Adipocyte (in vitro differentiated cells): ENCODE measurements around the gene UGT1A3.
"Not testable (repeated sequence)": the region's sequence is repeated elsewhere in the genome, so short reads cannot be mapped to it uniquely, and the experiment has no call there.

Experiments used
- DNase-seq: peaks from one replicate; pipeline ENCODE4 v3.0.0-alpha.2; 2015; ENCODE audit warnings: low read depth
- H3K27me3 ChIP-seq: replicated peaks from 2 replicates; pipeline ENCODE4 v1.7.0; 2013; ENCODE audit warnings: mild to moderate bottlenecking, low read length, moderate library complexity; ENCODE audit not compliant: control insufficient read depth, insufficient read depth
- H3K36me3 ChIP-seq: 2 replicates; pipeline ENCODE4 v1.7.0; 2013; ENCODE audit warnings: low read length, mild to moderate bottlenecking, moderate library complexity; ENCODE audit not compliant: control insufficient read depth, insufficient read depth, severe bottlenecking
- H3K4me1 ChIP-seq: 2 replicates; pipeline ENCODE4 v1.7.0; 2013; ENCODE audit warnings: mild to moderate bottlenecking, low read length, moderate library complexity; ENCODE audit not compliant: control insufficient read depth, insufficient read depth
- H3K4me3 ChIP-seq: 2 replicates; pipeline ENCODE4 v1.7.0; 2013; ENCODE audit warnings: mild to moderate bottlenecking, low read length, moderate library complexity
- H3K9ac ChIP-seq: 2 replicates; pipeline ENCODE4 v1.7.0; 2013; ENCODE audit warnings: mild to moderate bottlenecking, low read length, moderate library complexity
- H3K9me3 ChIP-seq: 2 replicates; pipeline ENCODE4 v1.7.0; 2013; ENCODE audit warnings: mild to moderate bottlenecking, low read length, moderate library complexity; ENCODE audit not compliant: control insufficient read depth

The UGT1A3 gene

GRCh38 chr2:233691443-233692433 is 37.1 kb upstream of the UGT1A3 start:
- DNase-seq: no peak
- no peak overlapping the region for H3K9ac ChIP-seq
- H3K4me3 ChIP-seq: no peak overlapping the region
- H3K27me3 ChIP-seq: peaks cover 19% of the 10 kb centered on the region
- no peaks in the 10 kb centered on the region for H3K9me3 ChIP-seq
- H3K36me3 ChIP-seq: no peaks in the 10 kb centered on the region
- peaks cover 9% of the 10 kb centered on the region for H3K4me1 ChIP-seq

DNA sequence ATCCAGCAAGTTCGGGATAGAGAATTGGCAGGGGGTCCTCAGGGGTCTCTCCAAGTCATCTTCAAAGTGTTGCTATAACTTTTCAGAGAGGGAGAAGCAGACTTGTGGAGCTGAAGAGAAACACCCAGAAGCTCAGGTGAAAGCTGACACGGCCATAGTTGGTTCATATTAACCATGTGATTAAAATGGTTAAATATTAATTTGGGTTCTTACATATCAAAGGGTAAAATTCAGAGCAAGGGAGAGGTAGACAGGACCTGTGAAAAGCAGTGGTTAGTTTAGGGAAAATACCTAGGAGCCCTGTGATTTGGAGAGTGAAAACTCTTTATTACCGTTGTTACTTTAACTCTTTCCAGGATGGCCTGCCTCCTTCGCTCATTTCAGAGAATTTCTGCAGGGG is 36.2 kb upstream of the UGT1A3 start, which contains the start of gene UGT1A6:
Gene UGT1A6, plus strand, starts transcription at position 243 of the 400 bp plus-strand sequence. Its CDS starts 115 bp downstream, at position 358.
- DNase-seq: no peak
- Histone ChIP-seq H3K36me3 (no peaks in the 10 kb centered on the region), H3K9me3 (no peaks in the 10 kb centered on the region), H3K9ac (no peak within 1 kb of the TSS), H3K4me3 (no peak within 1 kb of the TSS), H3K4me1 (peaks cover 14% of the 10 kb centered on the region), H3K27me3 (peaks cover 19% of the 10 kb centered on the region)

- Histone ChIP-seq H3K4me3 (no peak overlapping the region), H3K27me3 (peaks cover 19% of the 10 kb centered on the region), H3K9me3 (no peaks in the 10 kb centered on the region), H3K36me3 (no peaks in the 10 kb centered on the region), H3K9ac (no peak overlapping the region), H3K4me1 (peaks cover 21% of the 10 kb centered on the region)
- no peak for DNase-seq
Measured at GRCh38 chr2:233693963-233694362, 34.9 kb upstream of the UGT1A3 start.

GRCh38 chr2:233698740-233699139 is 30.1 kb upstream of the UGT1A3 start:
- no peak overlapping the region for H3K9ac ChIP-seq
- no peak overlapping the region for H3K4me3 ChIP-seq
- H3K4me1 ChIP-seq: peaks cover 25% of the 10 kb centered on the region
- H3K27me3 ChIP-seq: no peaks in the 10 kb centered on the region
- H3K36me3 ChIP-seq: no peaks in the 10 kb centered on the region
- H3K9me3 ChIP-seq: no peaks in the 10 kb centered on the region
- no peak for DNase-seq

- no peaks in the 10 kb centered on the region for H3K27me3 ChIP-seq
- H3K4me1 ChIP-seq: peaks cover 25% of the 10 kb centered on the region
- no peaks in the 10 kb centered on the region for H3K36me3 ChIP-seq
- H3K9ac ChIP-seq: peak overlapping the region; percentile 67
- no peaks in the 10 kb centered on the region for H3K9me3 ChIP-seq
- DNase-seq: no peak
- H3K4me3 ChIP-seq: no peak overlapping the region
Measured at GRCh38 chr2:233699424-233700027, 29.3 kb upstream of the UGT1A3 start.

GRCh38 chr2:233700028-233700635 is 28.7 kb upstream of the UGT1A3 start:
- Histone ChIP-seq H3K27me3 (no peaks in the 10 kb centered on the region), H3K4me1 (peaks cover 25% of the 10 kb centered on the region), H3K9ac (peak overlapping the region; percentile 67), H3K4me3 (no peak overlapping the region), H3K36me3 (no peaks in the 10 kb centered on the region), H3K9me3 (no peaks in the 10 kb centered on the region)
- DNase-seq: peak; percentile 93

GRCh38 chr2:233700842-233701241 is 28.0 kb upstream of the UGT1A3 start:
- H3K4me3 ChIP-seq, H3K36me3 ChIP-seq, H3K9me3 ChIP-seq, H3K27me3 ChIP-seq, DNase-seq, H3K9ac ChIP-seq: not testable (repeated sequence)
- H3K4me1 ChIP-seq: peaks cover 26% of the 10 kb centered on the region

- no peak overlapping the region for H3K9ac ChIP-seq
- DNase-seq: no peak
- H3K27me3 ChIP-seq: no peaks in the 10 kb centered on the region
- H3K4me1 ChIP-seq: peaks cover 34% of the 10 kb centered on the region
- H3K36me3 ChIP-seq: no peaks in the 10 kb centered on the region
- no peak overlapping the region for H3K4me3 ChIP-seq
- no peaks in the 10 kb centered on the region for H3K9me3 ChIP-seq
Measured at GRCh38 chr2:233702238-233702637, 26.6 kb upstream of the UGT1A3 start.

DNA sequence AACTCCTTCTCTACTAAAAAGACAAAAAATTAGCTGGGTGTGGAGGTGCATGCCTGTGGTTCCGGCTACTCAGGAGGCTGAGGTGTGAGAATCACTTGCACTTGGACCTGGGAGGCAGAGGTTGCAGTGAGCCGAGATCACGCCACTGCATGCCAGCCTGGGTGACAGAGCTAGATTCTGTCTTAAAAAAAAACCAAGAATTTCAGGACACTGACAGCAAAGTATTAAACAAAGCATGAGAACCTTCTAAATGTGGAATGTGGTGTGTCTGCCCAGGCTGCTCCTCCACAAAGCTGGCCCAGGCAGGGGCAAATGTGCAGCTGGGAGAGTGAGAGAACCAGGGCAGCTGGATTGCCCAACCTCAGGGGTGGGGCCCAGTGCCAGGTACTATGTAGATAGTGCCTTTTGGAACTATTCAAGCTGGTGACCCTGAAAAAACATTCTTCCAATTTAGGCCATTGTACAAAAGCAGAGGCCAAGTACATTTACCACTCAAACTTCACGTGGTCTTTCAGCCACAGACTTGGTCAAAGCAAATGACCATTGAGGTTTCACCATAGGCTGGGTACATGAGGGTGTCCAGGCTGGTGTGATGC is 22.8 kb upstream of the UGT1A3 start:
- H3K9me3 ChIP-seq: no peaks in the 10 kb centered on the region
- DNase-seq: peak; percentile 68
- peak overlapping the region; percentile 24 for H3K9ac ChIP-seq
- H3K4me3 ChIP-seq: no peak overlapping the region
- no peaks in the 10 kb centered on the region for H3K36me3 ChIP-seq
- H3K4me1 ChIP-seq: peaks cover 25% of the 10 kb centered on the region
- peaks cover 3% of the 10 kb centered on the region for H3K27me3 ChIP-seq

- H3K27me3 ChIP-seq: peaks cover 4% of the 10 kb centered on the region
- peak; percentile 79 for DNase-seq
- H3K36me3 ChIP-seq: no peaks in the 10 kb centered on the region
- no peak overlapping the region for H3K9ac ChIP-seq
- H3K9me3 ChIP-seq: no peaks in the 10 kb centered on the region
- peaks cover 29% of the 10 kb centered on the region for H3K4me1 ChIP-seq
- no peak overlapping the region for H3K4me3 ChIP-seq
Measured at GRCh38 chr2:233706720-233707119, 22.1 kb upstream of the UGT1A3 start.
